IMR-90 (cell line): ENCODE results near the gene AAMDC. TPM values are rescaled to one million over a fixed set of nuclear protein-coding genes. Genes with fewer than 3 reads are reported as not detected.

Source experiments
- ATAC-seq: fragments of 200-7000 bp; cut with Tn5 transposase; 2 replicates; pipeline ENCODE4 v1.9.1; 2020; ENCODE audit warnings: low read depth, mild to moderate bottlenecking, moderate library complexity
- BruUV-seq: library from RNA; stranded (reverse); fragments of 400-500 nt; replicated peaks from 2 replicates; lab custom pipeline; 2021; lab: Mats Ljungman, UMichigan
- CTCF ChIA-PET: fragments of 300-600 bp; formaldehyde crosslinking; extraction: SDS; loops from one replicate; lab custom pipeline; 2021; ENCODE audit warnings: antibody characterized with exemption; lab: Yijun Ruan, JAX
- POLR2A ChIA-PET: fragments of 300-600 bp; sonication (Branson Sonifier 250); formaldehyde crosslinking; loops from one replicate; lab custom pipeline; 2022; ENCODE audit warnings: antibody characterized with exemption; ENCODE audit not compliant: unreplicated experiment; lab: Charles Lee
- DNase-seq: peaks from one replicate; pipeline ENCODE4 v3.0.0; 2013
- H2AFZ ChIP-seq: replicated peaks from 2 replicates; pipeline ENCODE3; 2013; ENCODE audit warnings: low read length, mild to moderate bottlenecking; ENCODE audit not compliant: poor library complexity
- H2AK5ac ChIP-seq: 2 replicates; pipeline ENCODE4 v1.6.1; 2013; ENCODE audit warnings: low read depth, low read length, inconsistent platforms
- H2AK9ac ChIP-seq: replicated peaks from 2 replicates; pipeline ENCODE3; 2013; ENCODE audit warnings: mild to moderate bottlenecking, low read depth, low read length, moderate library complexity; ENCODE audit not compliant: poor library complexity
- H2BK120ac ChIP-seq: 2 replicates; pipeline ENCODE4 v1.6.1; 2013; ENCODE audit warnings: low read depth, low read length, inconsistent platforms
- H2BK15ac ChIP-seq: 3 replicates; pipeline ENCODE4 v1.6.1; 2013; ENCODE audit warnings: low read depth, low read length, inconsistent platforms
- H2BK20ac ChIP-seq: 2 replicates; pipeline ENCODE4 v1.6.1; 2013; ENCODE audit warnings: low read depth, mild to moderate bottlenecking, inconsistent platforms, low read length, moderate library complexity
- H2BK5ac ChIP-seq: 2 replicates; pipeline ENCODE4 v1.6.1; 2013; ENCODE audit warnings: mild to moderate bottlenecking, low read depth, low read length, inconsistent platforms; ENCODE audit not compliant: poor library complexity, severe bottlenecking
- H3K14ac ChIP-seq: replicated peaks from 2 replicates; pipeline ENCODE4 v1.6.1; 2013; ENCODE audit warnings: low read depth, low read length, inconsistent platforms
- H3K18ac ChIP-seq: 2 replicates; pipeline ENCODE4 v1.6.1; 2013; ENCODE audit warnings: low read depth, low read length, control low read depth
- H3K23ac ChIP-seq: 2 replicates; pipeline ENCODE4 v1.6.1; 2013; ENCODE audit warnings: low read depth, low read length, inconsistent platforms
- H3K27ac ChIP-seq: 2 replicates; pipeline ENCODE4 v1.5.1; 2013; ENCODE audit warnings: mild to moderate bottlenecking, control low read depth, low read length; ENCODE audit not compliant: insufficient read depth
- H3K27me3 ChIP-seq: 2 replicates; pipeline ENCODE4 v1.6.1; 2013; ENCODE audit warnings: low read length; ENCODE audit not compliant: control insufficient read depth, insufficient read depth
- H3K36me3 ChIP-seq: 2 replicates; pipeline ENCODE4 v1.6.1; 2013; ENCODE audit warnings: low read length, mixed read lengths; ENCODE audit not compliant: control insufficient read depth, insufficient read depth
- H3K4ac ChIP-seq: 2 replicates; pipeline ENCODE4 v1.6.1; 2013; ENCODE audit warnings: low read depth, low read length, inconsistent platforms
- H3K4me1 ChIP-seq: 2 replicates; pipeline ENCODE4 v1.6.1; 2013; ENCODE audit warnings: low read length, mixed read lengths; ENCODE audit not compliant: control insufficient read depth, insufficient read depth
- H3K4me2 ChIP-seq: 2 replicates; pipeline ENCODE4 v1.6.1; 2013; ENCODE audit warnings: low read depth, mild to moderate bottlenecking, control low read depth, low read length, moderate library complexity
- H3K4me3 ChIP-seq: 2 replicates; pipeline ENCODE4 v1.5.1; 2013; ENCODE audit warnings: low read depth, mild to moderate bottlenecking, control low read depth, low read length, moderate library complexity; ENCODE audit not compliant: insufficient read depth
- H3K56ac ChIP-seq: 2 replicates; pipeline ENCODE4 v1.6.1; 2013; ENCODE audit warnings: low read length, inconsistent platforms; ENCODE audit not compliant: insufficient read depth; ENCODE audit errors: extremely low read depth
- H3K79me1 ChIP-seq, 2 experiments: 2 replicates each; pipeline ENCODE4 v1.6.1; 2013; ENCODE audit warnings: low read length in 2 of 2, inconsistent platforms in 1 of 2, low read depth in 1 of 2
- H3K9ac ChIP-seq: 2 replicates; pipeline ENCODE4 v1.6.1; 2013; ENCODE audit warnings: low read depth, low read length, control low read depth
- H3K9me1 ChIP-seq: 2 replicates; pipeline ENCODE4 v1.6.1; 2013; ENCODE audit warnings: low read length, inconsistent platforms; ENCODE audit not compliant: insufficient read depth
- H3K9me3 ChIP-seq: 2 replicates; pipeline ENCODE4 v1.6.1; 2013; ENCODE audit warnings: low read length; ENCODE audit not compliant: control insufficient read depth, insufficient read depth
- H4K20me1 ChIP-seq: 2 replicates; pipeline ENCODE4 v1.6.1; 2013; ENCODE audit warnings: low read length, inconsistent platforms; ENCODE audit not compliant: insufficient read depth
- H4K5ac ChIP-seq: 2 replicates; pipeline ENCODE4 v1.6.1; 2013; ENCODE audit warnings: mild to moderate bottlenecking, low read depth, low read length, control low read depth
- H4K8ac ChIP-seq, 2 experiments: 2 replicates each; pipeline ENCODE4 v1.6.1; 2013; ENCODE audit warnings: low read depth in 2 of 2, low read length in 2 of 2, control low read depth in 1 of 2, inconsistent platforms in 1 of 2
- H4K91ac ChIP-seq: 2 replicates; pipeline ENCODE4 v1.6.1; 2013; ENCODE audit warnings: low read depth, low read length, inconsistent platforms; ENCODE audit not compliant: insufficient read depth
- BHLHE40 ChIP-seq: fragments of 150-350 bp; IDR thresholded peaks from 2 replicates; pipeline ENCODE4 v1.6.1; 2016; ENCODE audit warnings: mild to moderate bottlenecking, low read depth, low read length
- CEBPB ChIP-seq: IDR thresholded peaks from 2 replicates; pipeline ENCODE4 v1.6.1; 2012; ENCODE audit warnings: low read depth, low read length, improper control_type of control experiment
- FOS ChIP-seq: fragments of 150-350 bp; IDR thresholded peaks from 2 replicates; pipeline ENCODE4 v1.6.1; 2016; ENCODE audit warnings: low read depth, low read length
- MAFK ChIP-seq: IDR thresholded peaks from 2 replicates; pipeline ENCODE4 v1.6.1; 2012; ENCODE audit warnings: low read depth, low read length, improper control_type of control experiment
- MAZ ChIP-seq: IDR thresholded peaks from 2 replicates; pipeline ENCODE4 v1.6.1; 2012; ENCODE audit warnings: low read depth, mild to moderate bottlenecking, low read length, improper control_type of control experiment, moderate library complexity, borderline replicate concordance
- MXI1 ChIP-seq: IDR thresholded peaks from 2 replicates; pipeline ENCODE4 v1.6.1; 2012; ENCODE audit warnings: low read depth, mild to moderate bottlenecking, low read length, moderate library complexity, borderline replicate concordance
- RFX5 ChIP-seq: IDR thresholded peaks from 2 replicates; pipeline ENCODE4 v1.8.0; 2012; ENCODE audit warnings: low read depth, mild to moderate bottlenecking, low read length, moderate library complexity
- SMC3 ChIP-seq: fragments of 150-350 bp; IDR thresholded peaks from 2 replicates; pipeline ENCODE4 v1.6.1; 2016; ENCODE audit warnings: low read depth, mild to moderate bottlenecking, antibody characterized with exemption, low read length, moderate library complexity
- WGBS, 2 experiments: methylation state at CpG; one replicate each; pipeline versions ENCODE4 v1.1.5 to v1.1.7; 2013; ENCODE audit warnings: missing lambda C conversion rate in 2 of 2; ENCODE audit not compliant: insufficient read length in 1 of 2; ENCODE audit errors: extremely low coverage in 2 of 2; 5-methylcytosine and 5-hydroxymethylcytosine counted together
- dilution Hi-C: fragments of 300-500 bp; cut with HindIII; formaldehyde crosslinking; loops from one replicate; pipeline ENCODE4 v1.14.3; 2018; ENCODE audit warnings: low sequenced_read_pairs; ENCODE audit not compliant: unreplicated experiment
- in situ Hi-C: fragments of 300-500 bp; cut with MboI; formaldehyde crosslinking; loops from 3 replicates; pipeline ENCODE4 v1.14.3; 2019; ENCODE audit warnings: low sequenced_read_pairs, inconsistent platforms, mixed read lengths
- intact Hi-C: fragments of 100-400 bp; cut with micrococcal nuclease; formaldehyde crosslinking; loops from 2 replicates; pipeline ENCODE4 v1.10.0; 2022
- polyA plus RNA-seq, 3 experiments: library from polyadenylated mRNA; depleted of rRNA; stranded (reverse); fragments of >200 nt; gene quantifications; 2 replicates each; pipeline ENCODE4 v1.2.3, GENCODE V29; 2012; ENCODE audit warnings: low replicate concordance in 1 of 3
- total RNA-seq: library from RNA; depleted of rRNA; stranded (reverse); fragments of >200 nt; gene quantifications from 2 replicates; pipeline ENCODE4 v1.2.3, GENCODE V29; 2012
- TF ChIP-seq, protein P1 (sequence below): conservative IDR thresholded peaks from 2 replicates; pipeline ENCODE4 v1.5.1; 2012; ENCODE audit warnings: mild to moderate bottlenecking, low read depth, low read length, improper control_type of control experiment

Gene AAMDC
- total and polyA plus RNA-seq, 2 of the 4 experiments (the other 2 are of a cell fraction): 15.8 to 47.6 TPM

DNA sequence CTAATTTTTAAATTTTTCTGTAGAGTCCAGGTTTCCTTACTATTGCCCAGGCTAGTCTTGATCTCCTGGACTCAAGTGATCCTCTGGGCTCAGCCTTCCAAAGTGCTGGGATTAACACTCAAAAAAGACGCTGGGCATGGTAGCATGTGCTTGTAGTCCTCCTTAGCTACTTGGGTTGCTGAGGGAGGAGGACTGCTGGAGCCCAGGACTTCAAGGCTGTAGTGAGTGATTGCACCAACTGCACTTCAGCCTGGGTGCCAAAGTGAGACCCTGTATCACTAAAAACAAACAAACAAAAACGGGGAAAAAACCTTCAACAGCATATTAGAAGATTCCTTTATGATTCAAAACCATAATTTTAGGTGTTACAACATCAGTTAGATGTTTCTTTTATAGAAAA is 45.0 kb upstream of the AAMDC start:
- Histone ChIP-seq H3K14ac (no peak overlapping the region), H2AK9ac (no peak overlapping the region), H2BK20ac (no peak overlapping the region), H3K23ac (no peak overlapping the region), H3K56ac (no peak overlapping the region), H3K27me3 (no peaks in the 10 kb centered on the region), H4K5ac (no peak overlapping the region), H3K4me2 (no peak overlapping the region), H2AFZ (no peak overlapping the region), H3K9me3 (no peaks in the 10 kb centered on the region), H4K91ac (no peak overlapping the region), H4K8ac (no peak overlapping the region), H2BK120ac (no peak overlapping the region), H2AK5ac (no peak overlapping the region), H3K18ac (no peak overlapping the region), H3K4me3 (no peak overlapping the region), H2BK5ac (no peak overlapping the region), H3K4ac (no peak overlapping the region), H3K9me1 (peaks cover 8% of the 10 kb centered on the region; the same call in 1 of the 2 replicates), H3K79me1 (peaks cover 33 to 83% of the 10 kb centered on the region in 2 experiments), H3K36me3 (peaks cover 2% of the 10 kb centered on the region), H3K9ac (no peak overlapping the region), H3K27ac (no peak overlapping the region), H2BK15ac (no peak overlapping the region), H4K20me1 (peaks cover 92% of the 10 kb centered on the region), H3K4me1 (peaks cover 4% of the 10 kb centered on the region)
- intact Hi-C loops (loop anchor here (1.0 kb wide), 2 partner anchors 224 to 270 kb away; no protein-coding TSS in a partner anchor), dilution Hi-C loops (no loop called here), in situ Hi-C loops (loop anchor here (10.0 kb wide), 1 partner anchor 219 kb away; the partner anchor contains the start of gene INTS4)
- POLR2A ChIA-PET: no interaction called here
- BruUV-seq: no TSS peak
- no peak for ATAC-seq
- DNase-seq: no peak
- WGBS, 2 experiments: no CpG with 5 or more reads among the region's 2 CpGs
- CTCF ChIA-PET: interaction anchor here (0.7 to 1.0 kb wide), 2 partner anchors 24 to 224 kb away, joined by 3 read pairs; no protein-coding TSS in a partner anchor
- no peak for TF ChIP-seq RFX5
- no peak for TF ChIP-seq CEBPB
- no peak for TF ChIP-seq FOS
- no peak for TF ChIP-seq MXI1
- TF ChIP-seq MAFK: no peak
- no peak for TF ChIP-seq BHLHE40
- TF ChIP-seq SMC3: no peak
- TF ChIP-seq, protein P1, sequence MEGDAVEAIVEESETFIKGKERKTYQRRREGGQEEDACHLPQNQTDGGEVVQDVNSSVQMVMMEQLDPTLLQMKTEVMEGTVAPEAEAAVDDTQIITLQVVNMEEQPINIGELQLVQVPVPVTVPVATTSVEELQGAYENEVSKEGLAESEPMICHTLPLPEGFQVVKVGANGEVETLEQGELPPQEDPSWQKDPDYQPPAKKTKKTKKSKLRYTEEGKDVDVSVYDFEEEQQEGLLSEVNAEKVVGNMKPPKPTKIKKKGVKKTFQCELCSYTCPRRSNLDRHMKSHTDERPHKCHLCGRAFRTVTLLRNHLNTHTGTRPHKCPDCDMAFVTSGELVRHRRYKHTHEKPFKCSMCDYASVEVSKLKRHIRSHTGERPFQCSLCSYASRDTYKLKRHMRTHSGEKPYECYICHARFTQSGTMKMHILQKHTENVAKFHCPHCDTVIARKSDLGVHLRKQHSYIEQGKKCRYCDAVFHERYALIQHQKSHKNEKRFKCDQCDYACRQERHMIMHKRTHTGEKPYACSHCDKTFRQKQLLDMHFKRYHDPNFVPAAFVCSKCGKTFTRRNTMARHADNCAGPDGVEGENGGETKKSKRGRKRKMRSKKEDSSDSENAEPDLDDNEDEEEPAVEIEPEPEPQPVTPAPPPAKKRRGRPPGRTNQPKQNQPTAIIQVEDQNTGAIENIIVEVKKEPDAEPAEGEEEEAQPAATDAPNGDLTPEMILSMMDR: no peak
- TF ChIP-seq MAZ: no peak
